ENCODE results near the gene FAN1.

GRCh38 chr15:30913761-30914160 is 10.0 kb downstream of the FAN1 start:
- TF ChIP-seq CTCF (IDR thresholded peaks at IDR 0.05), result no peak
- TF ChIP-seq POLR2A (IDR thresholded peaks at IDR 0.05), result no peak
- no peak for TF ChIP-seq POLR2AphosphoS5 (IDR thresholded peaks at IDR 0.05; ENCODE audit: insufficient read depth in 1 of 2, low read depth in 1 of 2)

All from vagina (tissue), 2 donors.